DOHH2 (cell line): ENCODE results near the gene TRPM3.

ENCODE experiments used
- H3F3A ChIP-seq: fragments of 200-600 bp; sonication (generic), shearing (Covaris generic); 2 replicates; pipeline ENCODE4 v1.6.0; 2016; ENCODE audit warnings: antibody characterized with exemption, mild to moderate bottlenecking; ENCODE audit not compliant: control insufficient read depth, insufficient read depth
- H3K27ac ChIP-seq: fragments of 200-600 bp; sonication (generic); 2 replicates; pipeline ENCODE4 v1.5.1; 2014; ENCODE audit warnings: low read depth, mild to moderate bottlenecking, low read length, moderate library complexity
- H3K27me3 ChIP-seq: fragments of 200-600 bp; sonication (generic); 2 replicates; pipeline ENCODE4 v1.6.1; 2014; ENCODE audit warnings: mild to moderate bottlenecking, low read length, mixed read lengths; ENCODE audit not compliant: control insufficient read depth
- H3K36me3 ChIP-seq: fragments of 200-600 bp; sonication (generic); 2 replicates; pipeline ENCODE4 v1.6.1; 2014; ENCODE audit warnings: mild to moderate bottlenecking, low read length, moderate library complexity, mixed read lengths; ENCODE audit not compliant: control insufficient read depth
- H3K4me1 ChIP-seq: fragments of 200-600 bp; sonication (generic); 2 replicates; pipeline ENCODE4 v1.6.1; 2014; ENCODE audit warnings: mild to moderate bottlenecking, low read length, mixed read lengths; ENCODE audit not compliant: control insufficient read depth
- H3K4me2 ChIP-seq: fragments of 200-600 bp; sonication (generic); 2 replicates; pipeline ENCODE4 v1.6.0; 2014; ENCODE audit warnings: mild to moderate bottlenecking, low read length, moderate library complexity
- H3K4me3 ChIP-seq: fragments of 200-600 bp; sonication (generic); 2 replicates; pipeline ENCODE4 v1.5.1; 2014; ENCODE audit warnings: mild to moderate bottlenecking, low read length, mixed read lengths
- H3K79me2 ChIP-seq: fragments of 200-600 bp; sonication (generic); 2 replicates; pipeline ENCODE4 v1.6.1; 2014; ENCODE audit warnings: mild to moderate bottlenecking, low read length, mixed read lengths; ENCODE audit not compliant: control insufficient read depth
- H3K9me2 ChIP-seq: fragments of 200-600 bp; sonication (generic); replicated peaks from 2 replicates; pipeline ENCODE4 v1.6.1; 2014; ENCODE audit warnings: mild to moderate bottlenecking, low read length, mixed read lengths; ENCODE audit not compliant: control insufficient read depth
- H3K9me3 ChIP-seq: fragments of 200-600 bp; sonication (generic); 2 replicates; pipeline ENCODE4 v1.6.1; 2014; ENCODE audit warnings: antibody characterized with exemption, low read length, mixed read lengths; ENCODE audit not compliant: control insufficient read depth, insufficient read depth
- H4K20me1 ChIP-seq: fragments of 200-600 bp; sonication (generic); 2 replicates; pipeline ENCODE4 v1.6.0; 2014; ENCODE audit warnings: low read depth, mild to moderate bottlenecking, antibody characterized with exemption, low read length, moderate library complexity; ENCODE audit not compliant: control insufficient read depth, insufficient read depth
- EZH2phosphoT487 ChIP-seq: fragments of 200-600 bp; sonication (generic); IDR thresholded peaks from 2 replicates; pipeline ENCODE4 v1.6.1; 2017; ENCODE audit warnings: borderline replicate concordance, mild to moderate bottlenecking, antibody characterized with exemption, low read length, moderate library complexity, mixed read lengths
- TF ChIP-seq, protein P1 (sequence below): fragments of 200-600 bp; sonication (generic); IDR thresholded peaks from one replicate; pipeline ENCODE4 v1.5.1; 2014; ENCODE audit warnings: antibody characterized with exemption, mild to moderate bottlenecking, low read depth, low read length; ENCODE audit not compliant: poor library complexity, severe bottlenecking

The TRPM3 gene

DNA sequence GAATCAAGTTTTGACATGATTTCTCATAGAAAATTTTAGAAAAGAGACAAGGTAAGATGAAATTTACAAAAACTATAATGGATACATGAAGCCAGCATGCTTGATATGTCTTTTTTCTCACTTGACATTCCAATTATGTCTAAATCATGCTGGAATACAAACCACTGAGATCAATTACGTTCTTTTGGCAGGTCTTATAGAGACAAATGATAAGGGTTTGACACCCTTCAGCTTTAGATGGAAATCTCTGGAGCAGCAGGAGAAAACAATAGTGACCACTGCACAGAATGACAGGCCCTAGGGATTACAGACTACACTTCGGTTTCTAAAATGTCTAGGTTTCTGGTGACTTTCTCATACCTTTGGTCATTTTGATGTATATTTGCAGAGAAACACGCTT is 342.9 kb downstream of the TRPM3 start:
- Histone ChIP-seq H3K9me2 (no peaks in the 10 kb centered on the region), H3K9me3 (no peaks in the 10 kb centered on the region), H3K36me3 (no peaks in the 10 kb centered on the region), H3F3A (no peaks in the 10 kb centered on the region), H4K20me1 (no peaks in the 10 kb centered on the region), H3K4me2 (no peak overlapping the region), H3K4me3 (no peak overlapping the region), H3K4me1 (no peaks in the 10 kb centered on the region), H3K27me3 (no peaks in the 10 kb centered on the region), H3K27ac (no peak overlapping the region), H3K79me2 (no peaks in the 10 kb centered on the region)
- TF ChIP-seq EZH2phosphoT487, result no peak
- TF ChIP-seq, protein P1, sequence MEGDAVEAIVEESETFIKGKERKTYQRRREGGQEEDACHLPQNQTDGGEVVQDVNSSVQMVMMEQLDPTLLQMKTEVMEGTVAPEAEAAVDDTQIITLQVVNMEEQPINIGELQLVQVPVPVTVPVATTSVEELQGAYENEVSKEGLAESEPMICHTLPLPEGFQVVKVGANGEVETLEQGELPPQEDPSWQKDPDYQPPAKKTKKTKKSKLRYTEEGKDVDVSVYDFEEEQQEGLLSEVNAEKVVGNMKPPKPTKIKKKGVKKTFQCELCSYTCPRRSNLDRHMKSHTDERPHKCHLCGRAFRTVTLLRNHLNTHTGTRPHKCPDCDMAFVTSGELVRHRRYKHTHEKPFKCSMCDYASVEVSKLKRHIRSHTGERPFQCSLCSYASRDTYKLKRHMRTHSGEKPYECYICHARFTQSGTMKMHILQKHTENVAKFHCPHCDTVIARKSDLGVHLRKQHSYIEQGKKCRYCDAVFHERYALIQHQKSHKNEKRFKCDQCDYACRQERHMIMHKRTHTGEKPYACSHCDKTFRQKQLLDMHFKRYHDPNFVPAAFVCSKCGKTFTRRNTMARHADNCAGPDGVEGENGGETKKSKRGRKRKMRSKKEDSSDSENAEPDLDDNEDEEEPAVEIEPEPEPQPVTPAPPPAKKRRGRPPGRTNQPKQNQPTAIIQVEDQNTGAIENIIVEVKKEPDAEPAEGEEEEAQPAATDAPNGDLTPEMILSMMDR, result no peak

DNA sequence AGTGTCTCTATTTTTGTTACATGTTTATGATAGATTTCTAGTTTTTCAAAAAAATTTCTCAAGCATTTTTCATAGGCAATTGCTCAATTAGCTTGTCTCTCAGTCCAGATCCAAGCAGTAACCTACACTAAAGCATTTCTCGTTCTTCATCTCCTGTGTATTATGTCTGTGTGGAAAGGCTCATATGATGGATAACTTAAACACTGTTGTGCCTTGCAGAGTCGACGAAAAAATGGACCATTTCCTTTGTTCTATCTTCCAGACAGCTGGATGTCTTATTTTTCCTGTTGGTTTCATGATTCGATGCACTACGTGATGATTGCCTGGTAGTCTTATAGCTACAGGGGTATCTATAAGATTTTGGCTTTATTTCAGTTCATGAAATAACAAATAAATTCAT is 347.8 kb downstream of the TRPM3 start:
- H3K36me3 ChIP-seq, result no peaks in the 10 kb centered on the region
- H3K27ac ChIP-seq, result no peak overlapping the region
- H3K4me1 ChIP-seq, result no peaks in the 10 kb centered on the region
- H3K9me3 ChIP-seq, result no peaks in the 10 kb centered on the region
- TF ChIP-seq, protein P1, result no peak
- TF ChIP-seq EZH2phosphoT487, result no peak
- no peaks in the 10 kb centered on the region for H4K20me1 ChIP-seq
- no peaks in the 10 kb centered on the region for H3K9me2 ChIP-seq
- no peaks in the 10 kb centered on the region for H3F3A ChIP-seq
- H3K4me3 ChIP-seq, result no peak overlapping the region
- no peaks in the 10 kb centered on the region for H3K79me2 ChIP-seq
- no peak overlapping the region for H3K4me2 ChIP-seq
- H3K27me3 ChIP-seq, result no peaks in the 10 kb centered on the region

DNA sequence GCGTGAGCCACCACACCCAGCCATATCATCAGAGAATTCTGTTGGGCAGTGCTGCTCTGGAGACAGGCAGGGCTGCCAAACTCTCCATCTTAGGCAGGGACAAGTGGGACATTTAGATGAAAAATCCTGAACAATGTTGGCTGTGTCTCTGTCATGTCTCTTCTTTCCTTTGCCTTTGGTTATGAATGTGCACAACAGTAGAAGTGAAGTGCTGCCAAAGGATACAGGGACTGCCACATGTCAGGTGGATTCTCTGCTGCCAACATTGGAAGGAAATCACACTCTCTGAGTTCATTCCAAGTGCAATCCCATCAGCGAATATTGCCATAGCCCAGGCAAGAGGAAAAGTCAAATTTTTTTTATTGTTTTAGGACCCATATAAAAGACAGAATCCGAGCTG is 348.8 kb downstream of the TRPM3 start:
- no peak for TF ChIP-seq EZH2phosphoT487
- TF ChIP-seq, protein P1, result no peak
- no peak overlapping the region for H3K27ac ChIP-seq

DNA sequence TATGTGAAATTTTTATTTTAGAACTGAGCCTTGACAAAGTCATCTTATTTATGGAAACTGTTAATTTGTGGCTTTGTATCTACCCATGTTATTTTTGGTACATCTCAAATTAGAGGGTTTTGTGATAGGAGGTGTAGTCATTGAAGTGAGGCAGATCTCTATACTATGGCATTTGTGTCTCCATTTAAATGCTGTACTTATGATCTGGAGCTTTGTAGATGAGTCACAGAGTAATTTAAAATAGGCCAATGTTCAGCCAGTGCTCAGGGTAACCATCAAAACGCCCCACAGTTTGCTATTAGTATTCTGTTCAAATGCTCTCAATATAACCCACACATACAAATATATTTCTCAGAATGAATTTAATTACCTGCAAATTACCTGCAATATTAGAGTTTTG is 355.5 kb downstream of the TRPM3 start:
- Histone ChIP-seq H3K4me1 (no peaks in the 10 kb centered on the region), H3K36me3 (no peaks in the 10 kb centered on the region), H3K27me3 (no peaks in the 10 kb centered on the region), H3K4me3 (no peak overlapping the region), H3K79me2 (no peaks in the 10 kb centered on the region), H3K4me2 (no peak overlapping the region), H3K27ac (no peak overlapping the region), H3K9me2 (no peaks in the 10 kb centered on the region), H3F3A (no peaks in the 10 kb centered on the region), H4K20me1 (no peaks in the 10 kb centered on the region), H3K9me3 (no peaks in the 10 kb centered on the region)
- TF ChIP-seq, protein P1, result no peak
- no peak for TF ChIP-seq EZH2phosphoT487

More for the DNA sequence above, 348.8 kb downstream of the TRPM3 start:
- H3K9me3 ChIP-seq, result no peaks in the 10 kb centered on the region
- no peaks in the 10 kb centered on the region for H3K27me3 ChIP-seq
- H3K4me3 ChIP-seq, result no peak overlapping the region
- H3K36me3 ChIP-seq, result no peaks in the 10 kb centered on the region
- H4K20me1 ChIP-seq, result no peaks in the 10 kb centered on the region
- H3K4me2 ChIP-seq, result no peak overlapping the region
- no peaks in the 10 kb centered on the region for H3K4me1 ChIP-seq
- no peaks in the 10 kb centered on the region for H3F3A ChIP-seq
- no peaks in the 10 kb centered on the region for H3K79me2 ChIP-seq
- H3K9me2 ChIP-seq, result no peaks in the 10 kb centered on the region
